Measurements from ENCODE around the gene GNAI3. TPM values are rescaled to one million over a fixed set of nuclear protein-coding genes. Genes with fewer than 3 reads are reported as not detected.

Gene GNAI3
- total RNA-seq, 2 experiments from 2014 or later, result 5.1 to 5.4 TPM

- intact Hi-C loops (cut with DNase I, micrococcal nuclease), result no loop called here
Observed at GRCh38 chr1:109635862-109636200, 87.4 kb downstream of the GNAI3 start.

DNA sequence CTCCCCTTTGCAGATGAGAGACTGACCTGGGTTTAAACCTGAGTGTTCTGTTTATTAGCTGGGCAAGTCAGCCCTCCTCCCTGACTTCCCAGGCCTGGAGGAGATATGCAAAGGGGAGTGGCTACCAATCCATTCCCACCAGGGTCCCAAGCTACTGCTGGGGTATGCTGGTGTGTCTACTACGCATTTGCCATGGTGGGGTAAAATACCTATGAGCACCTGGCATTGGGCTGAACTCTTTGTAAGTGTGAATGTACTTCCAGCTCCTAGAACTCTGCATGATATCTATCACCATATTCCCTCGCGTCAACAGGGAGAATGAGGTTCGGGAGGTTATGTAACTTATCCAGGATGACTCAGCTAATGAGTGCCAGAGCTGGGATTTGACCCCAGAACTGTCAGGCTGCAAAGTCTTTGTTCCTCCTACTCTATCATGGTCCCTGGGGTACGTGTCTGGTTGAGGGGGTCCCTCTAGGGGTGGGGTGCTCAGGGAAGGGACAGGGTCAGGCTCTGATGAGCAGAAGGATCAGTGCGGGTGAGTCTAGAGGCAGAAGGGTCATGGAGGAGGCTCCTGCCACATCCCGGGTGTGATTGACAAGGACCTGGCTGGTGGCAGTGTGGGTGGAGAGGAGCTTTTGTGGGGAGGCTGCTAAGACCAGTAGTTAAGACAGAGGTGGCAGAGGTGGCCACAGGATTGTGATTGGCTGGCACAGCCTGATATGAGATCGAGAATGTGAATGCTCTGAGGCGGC lies 88.0 kb downstream of the GNAI3 start:
- no peaks in the 10 kb centered on the region for H3K9me3 ChIP-seq (ENCODE audit: control insufficient read depth in 1 of 2, insufficient read depth in 1 of 2, low read length in 2 of 2)
- H3K4me1 Mint-ChIP-seq (ENCODE audit: low read depth), result peaks cover 19% of the 10 kb centered on the region
- ChIA-PET CTCF (interaction anchor here (1.2 to 1.6 kb wide), 2 partner anchors 90 kb away, joined by 3 to 4 read pairs; no protein-coding TSS in a partner anchor), POLR2A (interaction anchor here (0.8 to 1.9 kb wide), 3 partner anchors 51 to 348 kb away, joined by 3 to 6 read pairs (median 4); partner anchors contain the start of genes AHCYL1, GNAI3 and GSTM1)
- H3K27me3 Mint-ChIP-seq, result no peaks in the 10 kb centered on the region
- no peak overlapping the region for H3K4me3 ChIP-seq (ENCODE audit: low read length)
- no peak overlapping the region for H3K4me3 Mint-ChIP-seq
- peaks cover 11% of the 10 kb centered on the region for H3K36me3 Mint-ChIP-seq (ENCODE audit: low read depth)
- H3K36me3 ChIP-seq (ENCODE audit: insufficient read depth, low read length), result peaks cover 7% of the 10 kb centered on the region
- peak in 1 of 14 experiments; percentile 9 for DNase-seq
- intact Hi-C loops (cut with DNase I, micrococcal nuclease), result no loop called here
- H3K9me3 Mint-ChIP-seq, result no peaks in the 10 kb centered on the region
- no peak overlapping the region for H3K27ac Mint-ChIP-seq
- no peak for ATAC-seq (ENCODE audit: poor library complexity)
- no peaks in the 10 kb centered on the region for H3K27me3 ChIP-seq (ENCODE audit: control insufficient read depth in 1 of 2, insufficient read depth in 2 of 2, low read length in 2 of 2)
- peaks cover 17% of the 10 kb centered on the region for H3K4me1 ChIP-seq (ENCODE audit: insufficient read depth, low read length)
- no peak for TF ChIP-seq CTCF (IDR thresholded peaks at IDR 0.05)
- H3K27ac ChIP-seq (ENCODE audit: low read depth in 1 of 2, low read length in 2 of 2), result no peak overlapping the region

More at GRCh38 chr1:109635862-109636200, 87.4 kb downstream of the GNAI3 start:
- Mint-ChIP-seq H3K27me3 (no peaks in the 10 kb centered on the region), H3K4me3 (no peak overlapping the region), H3K36me3 (ENCODE audit: low read depth) (peaks cover 17% of the 10 kb centered on the region), H3K9me3 (no peaks in the 10 kb centered on the region), H3K4me1 (ENCODE audit: low read depth) (peaks cover 19% of the 10 kb centered on the region), H3K27ac (no peak overlapping the region)
- Histone ChIP-seq H3K27ac (ENCODE audit: low read depth in 1 of 2, low read length in 2 of 2) (no peak overlapping the region), H3K36me3 (ENCODE audit: insufficient read depth, low read length) (peaks cover 13% of the 10 kb centered on the region), H3K27me3 (ENCODE audit: control insufficient read depth in 1 of 2, insufficient read depth in 2 of 2, low read length in 2 of 2) (no peaks in the 10 kb centered on the region), H3K4me3 (ENCODE audit: low read length) (no peak overlapping the region), H3K9me3 (ENCODE audit: control insufficient read depth in 1 of 2, insufficient read depth in 1 of 2, low read length in 2 of 2) (no peaks in the 10 kb centered on the region), H3K4me1 (ENCODE audit: insufficient read depth, low read length) (peaks cover 17% of the 10 kb centered on the region)
- ATAC-seq (ENCODE audit: poor library complexity) (no peak), DNase-seq (peak in 1 of 14 experiments; percentile 3)
- ChIA-PET CTCF (interaction anchor here (1.6 kb wide), 1 partner anchor 90 kb away, joined by 4 read pairs; no protein-coding TSS in a partner anchor), POLR2A (interaction anchor here (0.8 to 1.9 kb wide), 2 partner anchors 52 to 348 kb away, joined by 3 to 6 read pairs; partner anchors contain the start of genes AHCYL1 and GSTM1)
- TF ChIP-seq CTCF (IDR thresholded peaks at IDR 0.05), result no peak

- DNase-seq, result peak in 1 of 14 experiments; percentile 2
- no peaks in the 10 kb centered on the region for H3K27me3 ChIP-seq (ENCODE audit: control insufficient read depth in 1 of 2, insufficient read depth in 2 of 2, low read length in 2 of 2)
- Mint-ChIP-seq H3K27me3 (no peaks in the 10 kb centered on the region), H3K4me1 (ENCODE audit: low read depth) (peaks cover 19% of the 10 kb centered on the region), H3K36me3 (ENCODE audit: low read depth) (peaks cover 4% of the 10 kb centered on the region), H3K27ac (no peak overlapping the region), H3K4me3 (no peak overlapping the region), H3K9me3 (no peaks in the 10 kb centered on the region)
- no peaks in the 10 kb centered on the region for H3K9me3 ChIP-seq (ENCODE audit: control insufficient read depth in 1 of 2, insufficient read depth in 1 of 2, low read length in 2 of 2)
- intact Hi-C loops (cut with DNase I, micrococcal nuclease), result no loop called here
- TF ChIP-seq CTCF (IDR thresholded peaks at IDR 0.05), result no peak
- H3K4me1 ChIP-seq (ENCODE audit: insufficient read depth, low read length), result peaks cover 17% of the 10 kb centered on the region
- no peak overlapping the region for H3K27ac ChIP-seq (ENCODE audit: low read depth in 1 of 2, low read length in 2 of 2)
- H3K4me3 ChIP-seq (ENCODE audit: low read length), result no peak overlapping the region
- ChIA-PET CTCF (interaction anchor here (1.2 kb wide), 1 partner anchor 91 kb away, joined by 3 read pairs; no protein-coding TSS in a partner anchor), POLR2A (interaction anchor here (1.1 to 1.9 kb wide), 4 partner anchors 50 to 95 kb away, joined by 3 to 6 read pairs (median 4); partner anchors contain the start of genes GNAI3 and GSTM1)
- no peak for ATAC-seq (ENCODE audit: poor library complexity)
- no peaks in the 10 kb centered on the region for H3K36me3 ChIP-seq (ENCODE audit: insufficient read depth, low read length)
Observed at GRCh38 chr1:109637446-109637845, 89.0 kb downstream of the GNAI3 start.
